Measurements from ENCODE around the gene GALNT4.

Gene GALNT4

DNA sequence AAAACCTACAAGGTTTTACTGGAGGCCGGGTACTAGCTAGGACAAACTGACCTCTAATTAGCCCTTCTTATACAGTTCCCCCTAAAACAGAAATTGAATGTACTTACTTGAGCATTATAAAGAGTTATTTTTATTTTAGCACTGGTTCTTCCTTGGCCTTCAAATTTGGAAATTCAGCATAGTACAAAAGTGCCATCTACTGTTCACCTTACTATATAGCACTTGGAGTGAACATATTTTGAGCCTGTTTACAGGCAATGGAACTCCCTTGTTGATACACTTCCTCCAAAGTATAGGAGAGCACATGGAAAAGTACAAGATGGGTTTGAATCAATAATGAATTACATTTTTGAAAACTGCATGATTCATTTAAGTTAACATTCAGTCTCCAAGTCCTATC lies 5.1 kb upstream of the GALNT4 start:
- DNase-seq (ENCODE audit: low read depth): no peak

GRCh38 chr12:89528434-89528833 lies 3.8 kb upstream of the GALNT4 start:
- DNase-seq (ENCODE audit: low read depth): no peak

DNA sequence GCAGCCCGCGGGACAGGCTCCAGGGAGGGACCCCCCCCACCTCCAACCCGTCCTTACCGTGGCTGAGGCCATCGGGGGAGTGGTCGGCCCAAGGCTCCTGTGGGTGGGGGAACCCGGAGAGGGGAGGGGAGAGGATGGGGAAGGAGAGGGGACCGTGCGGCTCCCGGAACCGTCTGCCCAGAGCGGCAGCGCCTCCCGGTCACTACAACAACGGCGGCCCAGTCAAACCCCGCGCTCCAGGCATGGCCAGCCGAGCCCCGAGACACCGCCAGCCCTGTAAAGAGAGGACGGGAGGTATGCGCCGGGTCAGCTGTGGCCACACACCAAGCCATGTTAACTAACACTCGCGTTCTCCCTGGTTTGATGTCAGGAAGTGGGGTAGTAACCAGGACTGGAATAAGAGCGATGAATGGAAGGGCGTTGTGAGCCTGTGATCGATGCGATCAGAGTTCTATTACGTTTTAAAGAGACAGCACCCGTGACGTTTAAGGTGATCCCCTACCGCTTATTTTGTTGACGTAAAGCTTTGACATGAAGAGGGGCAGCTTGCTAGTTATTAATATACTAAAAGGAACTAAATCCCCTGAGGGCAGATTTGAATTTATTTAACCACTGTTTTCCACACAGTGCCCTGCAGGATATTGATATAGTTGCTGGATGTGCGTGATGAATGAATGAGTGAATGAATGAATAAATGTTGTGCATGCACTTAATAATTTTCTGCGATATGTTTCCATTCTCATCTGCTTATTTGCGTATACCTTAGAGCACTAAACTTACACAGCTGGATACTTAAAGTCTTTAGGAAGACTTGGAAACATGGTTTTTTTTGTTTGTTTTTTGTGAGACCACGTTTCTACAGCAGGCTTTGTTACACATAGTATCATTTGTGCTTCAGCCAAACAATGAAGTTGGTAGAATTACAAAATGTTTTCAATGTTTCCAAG lies 1.5 kb upstream of the GALNT4 start, which contains the start of gene POC1B:
TSS of gene POC1B (minus strand) at position 224 of the 947 bp plus-strand sequence. CDS start at position 72, 152 bp downstream.
- DNase-seq (ENCODE audit: low read depth): peak; percentile 31

GRCh38 chr12:89525305-89525823 lies 768 bp upstream of the GALNT4 start:
- peak; percentile 11 for DNase-seq (ENCODE audit: low read depth)

DNA sequence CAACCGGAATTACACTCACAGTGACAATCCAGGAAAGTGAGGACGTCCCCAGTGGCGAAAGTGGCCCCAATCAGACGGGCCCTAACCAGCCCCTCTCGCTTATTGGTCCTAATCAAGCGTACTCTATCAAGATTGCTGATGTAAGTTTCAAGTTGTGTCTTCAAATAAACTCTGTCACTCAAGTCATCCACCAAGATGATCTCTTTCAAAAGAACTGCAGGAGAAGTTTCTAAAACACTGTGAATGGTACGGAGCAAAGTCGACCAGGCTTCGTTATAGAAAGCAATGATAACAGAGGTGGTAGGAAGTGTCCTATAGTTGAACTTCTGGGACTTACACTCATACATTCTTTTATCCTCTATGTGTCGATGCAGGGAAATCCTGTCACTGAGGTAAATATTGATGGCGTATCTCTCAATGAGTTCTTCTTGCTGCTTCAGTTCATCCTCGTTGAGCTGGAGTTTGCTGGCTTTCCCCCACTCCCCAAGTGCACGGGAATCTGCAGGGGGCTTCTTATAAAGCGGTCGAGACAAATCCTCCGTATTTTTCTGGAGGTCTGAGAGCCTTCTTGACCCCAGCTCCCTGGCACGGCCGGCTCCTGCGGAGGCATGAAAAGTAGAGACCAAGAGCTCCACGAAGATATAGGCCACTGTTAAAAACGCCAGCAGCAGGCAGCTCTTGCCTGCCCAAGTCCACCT lies 604 bp downstream of the GALNT4 start:
- no peak for DNase-seq (ENCODE audit: low read depth)

- no peak for DNase-seq (ENCODE audit: low read depth)
These were observed 1.2 kb downstream of the GALNT4 start for GRCh38 chr12:89523393-89523792.

DNA sequence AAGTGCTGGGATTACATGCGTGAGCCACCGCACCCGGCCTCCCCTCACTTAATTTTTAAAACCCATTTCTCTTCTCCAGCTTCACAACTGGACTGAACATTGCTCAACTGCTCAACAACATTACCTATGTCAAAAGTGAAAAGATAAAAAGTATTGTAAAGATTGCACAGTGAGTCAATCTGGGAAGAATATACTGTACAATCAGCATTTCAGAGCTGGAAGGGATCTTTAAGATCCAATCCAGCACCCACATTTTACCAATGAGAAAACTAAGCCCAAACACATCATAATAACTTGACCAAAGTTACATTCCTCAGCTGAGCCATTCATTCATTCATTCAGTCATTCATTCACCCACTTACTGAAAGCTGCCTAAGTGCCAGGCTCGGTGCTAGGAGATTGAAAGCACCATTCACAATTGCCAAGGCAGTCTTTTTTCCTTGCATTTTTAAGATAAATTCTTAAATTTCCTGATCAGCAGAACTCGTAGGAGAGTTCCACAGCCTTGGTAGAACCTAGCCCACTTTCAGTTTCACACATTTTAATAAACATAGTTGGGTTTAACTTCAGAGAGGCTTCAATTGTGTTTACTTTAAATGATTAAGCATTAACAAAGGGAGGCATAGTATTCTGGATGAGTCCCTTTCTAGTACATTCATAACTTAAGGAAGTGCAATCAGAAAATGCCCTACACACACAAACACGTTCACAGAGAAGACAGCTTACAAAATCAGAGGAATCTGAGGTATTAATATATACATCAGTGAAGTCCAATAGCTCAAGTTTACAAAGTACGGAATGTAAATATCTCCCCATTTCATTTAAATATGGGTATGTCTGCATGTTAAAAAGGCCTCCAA lies 3.0 kb downstream of the GALNT4 start:
- no peak for DNase-seq (ENCODE audit: low read depth)

DNA sequence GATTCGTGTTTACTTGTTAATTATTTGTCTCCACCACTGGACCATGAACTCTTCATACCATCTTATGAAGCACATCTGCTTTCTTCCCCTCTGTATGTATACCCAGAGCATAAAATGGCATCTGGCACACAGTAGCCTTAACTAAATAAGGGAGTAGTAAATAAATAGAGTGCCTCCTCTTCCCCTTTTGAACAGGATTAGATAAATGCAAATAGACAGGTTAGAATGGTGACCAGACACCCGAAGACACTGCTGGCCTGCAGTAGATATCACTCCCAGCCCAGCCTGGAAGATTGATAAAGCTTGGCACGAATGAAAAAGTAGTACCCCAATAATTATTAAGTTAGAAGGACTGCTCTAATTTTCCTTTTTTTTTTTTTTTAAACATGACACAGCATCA lies 6.9 kb downstream of the GALNT4 start:
- DNase-seq (ENCODE audit: low read depth): no peak

DNA sequence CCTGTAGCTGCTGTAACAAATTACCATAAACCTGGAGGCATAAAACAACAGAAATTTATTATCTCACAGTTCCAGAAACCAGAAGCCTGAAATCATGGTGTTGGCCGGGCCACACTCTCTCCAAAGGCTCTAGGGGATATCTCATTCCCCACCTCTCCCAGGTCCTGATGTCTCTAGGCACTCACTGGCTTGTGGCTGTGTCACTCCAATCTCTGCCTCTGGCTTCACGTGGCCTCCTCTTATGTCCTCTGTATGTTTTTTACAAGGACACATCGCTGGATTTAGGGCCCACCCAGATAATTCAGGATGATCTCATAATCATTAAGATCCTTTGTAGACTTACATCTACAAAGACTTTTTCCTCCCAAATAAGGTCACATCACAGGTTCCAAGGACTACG lies 8.0 kb downstream of the GALNT4 start:
- no peak for DNase-seq (ENCODE audit: low read depth)

DNA sequence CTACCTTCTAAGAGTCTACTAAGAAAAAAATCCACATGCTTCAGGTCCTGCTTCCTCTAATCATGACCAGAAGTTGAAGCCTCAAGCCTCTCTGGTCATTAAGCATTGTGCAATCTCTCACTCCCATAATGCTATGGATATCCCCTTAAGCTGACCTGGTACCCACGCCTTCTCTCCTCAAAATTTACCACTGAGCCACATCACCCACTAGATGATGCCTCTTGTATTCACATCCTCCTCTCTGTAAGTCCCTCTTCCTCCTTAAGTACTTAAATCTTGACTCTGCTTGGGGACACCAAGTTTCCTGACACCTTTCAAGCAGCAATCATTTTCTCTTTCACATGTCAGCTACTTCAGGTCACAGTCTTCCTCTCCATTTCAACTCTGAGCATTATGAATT lies 9.8 kb downstream of the GALNT4 start:
- DNase-seq (ENCODE audit: low read depth): no peak

DNA sequence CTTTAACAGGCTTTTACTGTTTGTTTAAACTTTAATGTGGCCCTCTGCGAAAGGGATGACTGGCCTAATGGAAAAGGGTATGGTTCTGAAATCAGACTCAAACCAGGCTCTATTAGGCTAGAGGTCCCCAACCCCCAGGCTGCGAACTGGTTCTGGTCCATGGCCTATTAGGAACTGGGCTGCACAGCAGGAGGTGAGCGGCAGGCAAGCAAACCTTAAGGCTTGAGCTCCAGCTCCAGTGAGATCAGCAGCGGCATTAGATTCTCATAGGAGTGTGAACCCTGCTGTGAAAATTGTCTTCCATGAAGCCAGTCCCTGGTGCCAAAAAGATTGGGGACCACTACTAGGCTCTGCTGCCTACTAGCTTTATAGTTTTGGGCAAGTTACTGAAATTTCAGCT lies 11.1 kb downstream of the GALNT4 start:
- no peak for DNase-seq (ENCODE audit: low read depth)

- DNase-seq (ENCODE audit: low read depth): no peak
These were observed 17.4 kb downstream of the GALNT4 start for GRCh38 chr12:89507015-89507824.

- DNase-seq (ENCODE audit: low read depth): no peak
These were observed 18.5 kb downstream of the GALNT4 start for GRCh38 chr12:89506050-89506449.

DNA sequence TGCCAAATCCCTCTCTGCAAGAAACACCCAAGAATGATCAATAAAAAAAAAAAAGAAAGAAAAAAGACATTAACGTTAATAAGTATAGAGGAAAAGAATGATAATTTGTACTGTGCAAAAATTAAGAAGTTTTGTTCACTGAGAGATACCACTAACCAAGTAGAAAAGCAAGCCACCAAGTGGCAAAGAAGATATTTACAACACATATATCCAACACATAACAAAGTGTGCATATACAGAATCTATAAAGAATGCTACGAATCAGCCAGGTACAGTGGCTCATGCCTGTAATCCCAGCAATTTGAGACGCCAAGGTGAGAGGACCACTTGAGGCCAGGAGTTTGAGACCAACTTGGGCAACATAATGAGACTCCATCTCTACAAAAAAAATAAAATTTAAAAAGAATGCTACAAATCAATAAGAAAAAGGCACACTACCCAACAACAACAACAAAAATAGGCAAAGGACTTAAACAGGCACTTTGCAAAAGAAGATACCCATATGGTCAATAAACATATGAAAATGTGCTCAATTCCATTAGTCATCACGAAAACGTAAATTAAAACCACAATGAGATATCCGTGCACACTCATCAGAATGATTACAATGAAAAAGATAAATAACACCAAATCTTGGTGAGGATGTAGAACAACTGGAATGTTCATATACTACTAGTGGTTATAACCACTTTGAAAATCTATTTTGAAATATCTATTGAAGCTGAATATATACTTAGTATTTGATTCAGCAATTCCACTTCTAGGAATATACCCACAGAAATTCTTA lies 19.8 kb downstream of the GALNT4 start:
- DNase-seq (ENCODE audit: low read depth): no peak

DNA sequence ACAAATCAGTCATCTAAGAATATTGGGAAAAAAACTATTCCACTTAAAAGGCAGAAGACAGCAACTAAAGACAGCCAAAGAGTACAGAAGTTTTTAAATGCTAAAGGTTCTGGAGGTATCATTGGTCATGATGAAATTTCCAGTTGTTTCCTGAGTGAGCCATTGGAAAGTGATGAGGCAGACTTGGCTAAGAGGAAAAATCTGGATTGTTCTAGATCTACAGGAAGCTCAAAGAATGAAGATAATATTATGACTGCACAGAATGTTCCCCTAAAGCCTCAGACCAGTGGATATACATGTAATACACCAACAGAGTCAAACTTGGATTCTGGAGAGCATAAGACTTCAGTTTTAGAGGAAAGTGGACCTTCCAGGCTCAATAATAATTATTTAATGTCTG lies 22.8 kb downstream of the GALNT4 start:
- DNase-seq (ENCODE audit: low read depth): no peak

DNA sequence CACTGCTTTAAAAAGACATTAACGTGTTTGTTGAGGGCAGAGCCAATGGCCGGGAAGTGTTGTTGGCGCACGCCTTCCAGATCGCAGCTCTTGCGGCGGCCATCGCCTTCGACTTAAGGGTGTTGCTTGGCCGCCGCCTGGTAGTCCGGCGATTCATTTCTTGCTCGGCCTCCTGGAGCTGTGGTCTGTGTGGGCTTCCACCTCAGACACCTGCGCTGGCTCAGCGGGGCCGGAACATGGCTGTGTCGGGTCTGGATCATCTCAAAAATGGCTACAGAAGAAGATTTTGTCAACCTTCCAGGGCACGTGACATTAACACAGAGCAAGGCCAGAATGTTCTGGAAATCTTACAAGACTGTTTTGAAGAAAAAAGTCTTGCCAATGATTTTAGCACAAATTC lies 24.7 kb downstream of the GALNT4 start:
- no peak for DNase-seq (ENCODE audit: low read depth)

DNA sequence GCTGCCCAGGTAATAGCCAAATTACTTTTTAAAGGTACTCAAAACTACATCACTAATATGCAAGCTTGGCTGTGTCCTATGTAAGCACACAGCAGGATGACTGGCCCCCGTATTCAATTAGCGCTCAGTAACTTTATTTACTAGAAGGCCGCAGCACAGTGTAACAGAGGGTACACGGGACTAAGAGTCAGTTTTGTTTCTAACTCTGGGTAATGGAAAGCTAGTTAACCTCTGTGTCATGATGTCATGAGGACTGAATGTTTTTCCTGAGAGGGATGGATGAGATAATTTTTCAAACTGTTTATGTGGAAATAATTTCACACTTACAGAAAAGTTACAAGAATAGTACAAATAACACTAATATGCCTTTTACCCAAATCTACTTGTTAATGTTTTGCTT lies 27.1 kb downstream of the GALNT4 start:
- no peak for DNase-seq (ENCODE audit: low read depth)

DNA sequence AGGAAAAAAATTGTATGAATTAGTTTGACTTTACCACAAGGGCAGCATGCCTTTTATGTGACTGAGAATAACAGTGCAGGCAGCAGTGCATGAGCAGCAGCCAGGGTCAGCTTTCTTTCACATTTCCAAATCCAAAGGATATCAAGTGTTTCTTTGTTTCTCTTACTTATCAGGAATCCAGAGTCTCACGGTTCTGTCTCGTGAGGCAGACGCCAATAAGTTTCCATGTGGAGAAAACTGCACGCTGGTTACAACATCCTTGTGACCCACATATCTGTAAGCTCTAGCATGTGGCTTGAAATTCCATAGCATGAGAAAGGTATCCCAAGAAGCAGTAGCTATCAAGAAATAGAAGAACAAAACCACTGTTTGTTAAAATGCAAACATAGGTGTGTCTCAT lies 27.6 kb downstream of the GALNT4 start:
- no peak for DNase-seq (ENCODE audit: low read depth)

- no peak for DNase-seq (ENCODE audit: low read depth)
These were observed 30.0 kb downstream of the GALNT4 start for GRCh38 chr12:89494411-89495231.
